Measurements from ENCODE around the gene TRAF6. TPM values are rescaled to one million over a fixed set of nuclear protein-coding genes. Genes with fewer than 3 reads are reported as not detected.
"Not testable (repeated sequence)": the region's sequence is repeated elsewhere in the genome, so short reads cannot be mapped to it uniquely, and the experiment has no call there.

The TRAF6 gene
- total RNA-seq, 1 experiment from 2014 or later = 6.6 TPM

GRCh38 chr11:36511062-36511461 lies 990 bp upstream of the TRAF6 start:
- H3K4me3 Mint-ChIP-seq = peak overlapping the region; percentile 96
- peaks cover 48% of the 10 kb centered on the region for H3K27me3 Mint-ChIP-seq (ENCODE audit: low read depth)
- CTCF ChIA-PET = interaction anchor here (0.7 to 1.4 kb wide), 6 partner anchors 10 to 219 kb away, joined by 3 to 7 read pairs (median 4); no protein-coding TSS in a partner anchor
- H3K27ac Mint-ChIP-seq; DNase-seq (ENCODE audit: low spot score); ATAC-seq; POLR2A ChIA-PET: not testable (repeated sequence)
- peaks cover 38% of the 10 kb centered on the region for H3K9me3 Mint-ChIP-seq
- H3K36me3 Mint-ChIP-seq = peaks cover 11% of the 10 kb centered on the region; the same call in 1 of the 2 replicates
- peaks cover 11% of the 10 kb centered on the region for H3K4me1 Mint-ChIP-seq

- H3K9me3 Mint-ChIP-seq = peaks cover 34% of the 10 kb centered on the region
- H3K27ac Mint-ChIP-seq = no peak overlapping the region
- H3K4me3 Mint-ChIP-seq = peak overlapping the region; percentile 96
- H3K4me1 Mint-ChIP-seq = peaks cover 11% of the 10 kb centered on the region
- peaks cover 9% of the 10 kb centered on the region; the same call in 1 of the 2 replicates for H3K36me3 Mint-ChIP-seq
- ChIA-PET POLR2A (interaction anchor here (0.7 kb wide), 1 partner anchor 11 kb away, joined by 4 read pairs; no protein-coding TSS in a partner anchor), CTCF (interaction anchor here (0.7 to 2.5 kb wide), 7 partner anchors 10 to 236 kb away, joined by 3 to 8 read pairs (median 5); no protein-coding TSS in a partner anchor)
- peak; percentile 57 for ATAC-seq
- no peak for TF ChIP-seq SOX15 (CRISPR knock-in tag; IDR thresholded peaks at IDR 0.05)
- no peak for TF ChIP-seq ATF2 (CRISPR knock-in tag; IDR thresholded peaks at IDR 0.05; ENCODE audit: borderline replicate concordance, low read depth)
- no peak for TF ChIP-seq ZNF232 (CRISPR knock-in tag; IDR thresholded peaks at IDR 0.05)
- no peak for TF ChIP-seq NR2C2 (CRISPR knock-in tag; IDR thresholded peaks at IDR 0.05)
- no peak for TF ChIP-seq PRDM15 (CRISPR knock-in tag; IDR thresholded peaks at IDR 0.05)
- no peak for TF ChIP-seq ZNF512 (CRISPR knock-in tag; IDR thresholded peaks at IDR 0.05; ENCODE audit: borderline replicate concordance)
- no peak for TF ChIP-seq ATF6 (CRISPR knock-in tag; IDR thresholded peaks at IDR 0.05)
- TF ChIP-seq CTCF (IDR thresholded peaks at IDR 0.05) = no peak
- TF ChIP-seq TP53 (CRISPR knock-in tag; IDR thresholded peaks at IDR 0.05) = no peak
- no peak for TF ChIP-seq ZBTB21 (CRISPR knock-in tag; IDR thresholded peaks at IDR 0.05; ENCODE audit: borderline replicate concordance)
- TF ChIP-seq ZNF671 (CRISPR knock-in tag; IDR thresholded peaks at IDR 0.05) = no peak
- TF ChIP-seq ZNF219 (CRISPR knock-in tag; IDR thresholded peaks at IDR 0.05; ENCODE audit: borderline replicate concordance) = no peak
- TF ChIP-seq CBFB (CRISPR knock-in tag; IDR thresholded peaks at IDR 0.05; ENCODE audit: low read depth) = no peak
- no peak for TF ChIP-seq USF1 (CRISPR knock-in tag; IDR thresholded peaks at IDR 0.05)
- TF ChIP-seq ZNF281 (CRISPR knock-in tag; IDR thresholded peaks at IDR 0.05) = no peak
- no peak for TF ChIP-seq GTF2I (CRISPR knock-in tag; conservative IDR thresholded peaks at IDR 0.05)
- no peak for DNase-seq (ENCODE audit: low spot score)
- peaks cover 46% of the 10 kb centered on the region for H3K27me3 Mint-ChIP-seq (ENCODE audit: low read depth)
Observed at GRCh38 chr11:36510594-36510942, 496 bp upstream of the TRAF6 start.
